NCI-H82 treated with DMSO at 0.1 percent for 48 hours (cell line): ENCODE measurements around the gene WDR44.
"Not testable (repeated sequence)": the region's sequence is repeated elsewhere in the genome, so short reads cannot be mapped to it uniquely, and the experiment has no call there.

ENCODE experiments used
- DNase-seq: peaks from one replicate; lab custom pipeline; 2025; ENCODE audit not compliant: unreplicated experiment; lab: John Stamatoyannopoulos, UW

Gene WDR44

GRCh38 chrX:118356154-118356701 lies 10.3 kb downstream of the WDR44 start:
- no peak for DNase-seq

GRCh38 chrX:118360429-118361125 lies 14.7 kb downstream of the WDR44 start:
- no peak for DNase-seq

- no peak for DNase-seq
Measured at GRCh38 chrX:118364261-118364660, 18.4 kb downstream of the WDR44 start.

- no peak for DNase-seq
Measured at GRCh38 chrX:118367338-118367737, 21.4 kb downstream of the WDR44 start.

GRCh38 chrX:118368398-118368797 lies 22.5 kb downstream of the WDR44 start:
- DNase-seq: no peak

- DNase-seq: no peak
Measured at GRCh38 chrX:118370921-118371624, 25.2 kb downstream of the WDR44 start.

- peak; percentile 44 for DNase-seq
Measured at GRCh38 chrX:118373538-118373937, 27.6 kb downstream of the WDR44 start.

- no peak for DNase-seq
Measured at GRCh38 chrX:118383120-118383519, 37.2 kb downstream of the WDR44 start.

GRCh38 chrX:118392716-118393115 lies 46.8 kb downstream of the WDR44 start:
- no peak for DNase-seq

- DNase-seq: no peak
Measured at GRCh38 chrX:118396113-118396512, 50.2 kb downstream of the WDR44 start.

- DNase-seq: no peak
Measured at GRCh38 chrX:118418811-118419251, 72.9 kb downstream of the WDR44 start.

- no peak for DNase-seq
Measured at GRCh38 chrX:118420462-118420861, 74.6 kb downstream of the WDR44 start.

- DNase-seq: no peak
Measured at GRCh38 chrX:118423558-118423957, 77.7 kb downstream of the WDR44 start.

- no peak for DNase-seq
Measured at GRCh38 chrX:118432799-118433198, 86.9 kb downstream of the WDR44 start.

- DNase-seq: no peak
Measured at GRCh38 chrX:118437283-118437682, 91.4 kb downstream of the WDR44 start.

GRCh38 chrX:118448273-118448783 lies 102.4 kb downstream of the WDR44 start:
- DNase-seq: no peak

GRCh38 chrX:118455013-118455412 lies 109.1 kb downstream of the WDR44 start:
- DNase-seq: no peak

- no peak for DNase-seq
Measured at GRCh38 chrX:118459494-118459893, 113.6 kb downstream of the WDR44 start.

- DNase-seq: no peak
Measured at GRCh38 chrX:118464501-118464900, 118.6 kb downstream of the WDR44 start.

- no peak for DNase-seq
Measured at GRCh38 chrX:118468122-118468521, 122.2 kb downstream of the WDR44 start.

- not testable (repeated sequence) for DNase-seq
Measured at GRCh38 chrX:118470721-118471347, 124.9 kb downstream of the WDR44 start.

- DNase-seq: no peak
Measured at GRCh38 chrX:118474586-118474985, 128.7 kb downstream of the WDR44 start.
